Stimulated activated CD4-positive, alpha-beta T cell treated with anti-CD3 and anti-CD28 coated beads, Interleukin-1b, Interleukin-23, amount 100 ng/mL, for 1 hour (primary cell): Measurements from ENCODE around the gene TOP2B.

Source experiments
- DNase-seq, 2 donors: peaks; one replicate each; pipeline ENCODE4 v3.0.0-alpha.2; 2020; ENCODE audit warnings: low read depth in 2 of 2

The TOP2B gene

DNA sequence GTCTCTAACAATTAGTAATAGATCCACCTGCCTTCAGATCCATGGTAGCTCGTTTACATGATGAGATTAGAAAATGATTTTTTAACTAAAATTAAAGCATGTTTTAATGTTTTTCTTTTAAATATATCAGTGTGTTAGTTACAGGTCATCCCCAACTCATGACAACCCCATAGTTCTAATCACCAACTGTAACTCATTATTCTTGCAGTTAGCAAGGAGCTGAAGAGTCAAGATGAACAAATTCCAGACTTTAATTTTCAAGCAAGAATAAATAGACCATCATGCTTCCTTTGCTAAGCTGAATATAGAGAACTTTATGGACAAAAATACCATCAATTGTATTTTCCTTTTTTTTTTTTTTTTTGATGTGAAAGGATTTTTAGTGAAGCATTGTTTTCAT, 101.1 kb downstream of the TOP2B start:
- DNase-seq: no peak

DNA sequence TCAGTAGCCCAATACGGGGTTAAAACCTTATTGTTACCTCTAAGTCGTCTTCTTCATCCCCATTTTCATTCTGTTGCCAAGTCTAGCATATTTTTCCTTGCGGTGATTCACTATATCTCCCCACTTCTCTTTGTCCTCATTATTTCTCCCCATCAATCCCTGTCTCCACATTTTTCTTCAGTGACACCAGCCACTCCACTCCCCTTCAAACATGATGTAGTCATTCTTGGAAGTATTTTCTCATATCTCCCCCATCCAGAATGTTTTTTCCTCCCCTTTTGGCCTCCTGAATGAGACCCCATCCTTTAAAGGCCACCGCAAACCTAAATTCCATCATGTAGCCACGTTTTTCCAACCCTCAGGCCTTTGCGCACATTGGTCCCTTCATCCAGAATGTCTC, 105.9 kb downstream of the TOP2B start:
- no peak for DNase-seq

- no peak for DNase-seq
Observed at GRCh38 chr3:25558121-25558520, 106.6 kb downstream of the TOP2B start.

DNA sequence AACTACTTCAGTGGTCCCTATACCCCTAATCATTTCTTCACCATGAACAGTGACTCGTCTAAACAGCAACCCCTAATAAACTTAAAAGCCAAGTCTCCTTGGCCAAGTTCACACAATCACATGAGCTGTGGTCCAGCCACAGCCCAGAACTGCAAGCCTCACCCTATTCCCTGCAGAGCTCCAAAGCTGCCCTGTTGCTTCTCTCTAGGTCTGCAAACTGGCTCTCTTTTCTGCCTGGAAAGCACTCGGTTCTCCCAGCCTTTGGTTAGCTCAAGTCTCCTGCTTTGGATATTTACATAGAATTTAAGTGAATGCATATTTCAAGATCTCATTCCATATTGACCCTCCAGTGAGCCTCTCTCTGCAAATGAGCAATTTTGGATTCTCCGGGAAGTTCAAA, 107.0 kb downstream of the TOP2B start:
- DNase-seq: no peak

DNA sequence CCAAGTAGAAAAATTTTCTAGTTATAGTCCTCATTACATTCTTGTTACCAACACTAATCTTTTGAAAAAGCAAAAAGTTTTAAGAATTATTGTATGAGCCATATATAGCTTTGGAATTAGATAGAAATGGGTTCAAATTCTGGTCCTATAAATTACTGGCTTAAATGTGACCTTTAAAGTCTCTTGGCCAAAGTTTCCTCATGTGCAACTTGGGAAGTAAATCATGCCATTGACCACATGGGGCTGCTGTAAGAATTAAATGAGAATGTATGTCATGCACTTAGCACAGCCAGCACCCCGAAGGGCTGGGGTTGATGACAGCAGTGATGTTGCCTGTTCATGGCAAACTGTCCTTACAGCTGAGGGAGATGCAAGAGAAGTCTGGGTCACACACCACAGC, 108.3 kb downstream of the TOP2B start:
- no peak for DNase-seq

DNA sequence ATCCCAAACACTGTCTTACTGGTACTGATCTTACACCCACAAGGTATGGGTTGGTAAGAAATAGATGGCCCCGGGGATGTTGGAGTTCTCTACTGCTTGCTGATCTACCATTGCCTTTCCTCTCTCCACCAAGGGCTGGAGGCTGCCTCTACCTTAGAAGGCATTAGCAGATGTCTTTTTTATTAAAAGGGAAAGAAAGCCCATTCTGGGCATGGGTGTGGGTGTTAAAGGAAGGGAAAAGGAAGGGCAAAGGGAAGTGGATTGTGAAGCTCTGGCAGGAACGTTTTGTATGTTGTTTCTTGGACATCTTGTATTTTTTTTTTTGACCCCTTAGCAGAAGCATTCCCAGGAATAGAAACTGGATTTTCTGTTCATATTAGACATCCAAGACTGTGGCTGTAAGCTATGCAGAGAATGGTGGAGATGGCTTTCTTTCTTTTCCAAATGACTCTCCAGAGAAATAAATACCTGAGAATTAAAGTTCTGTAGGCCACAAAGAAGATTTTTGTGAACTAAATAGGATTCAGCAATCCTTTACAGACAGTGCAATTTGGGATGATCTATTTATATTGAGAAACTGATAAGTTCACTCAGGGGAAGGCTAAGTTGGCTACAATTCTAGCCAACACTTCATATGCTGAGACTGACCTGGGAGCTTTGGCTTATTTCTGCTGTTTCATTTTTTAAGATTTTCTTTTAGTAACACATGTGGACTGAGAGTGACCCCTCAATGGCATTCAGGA, 108.8 kb downstream of the TOP2B start:
- DNase-seq: no peak

DNA sequence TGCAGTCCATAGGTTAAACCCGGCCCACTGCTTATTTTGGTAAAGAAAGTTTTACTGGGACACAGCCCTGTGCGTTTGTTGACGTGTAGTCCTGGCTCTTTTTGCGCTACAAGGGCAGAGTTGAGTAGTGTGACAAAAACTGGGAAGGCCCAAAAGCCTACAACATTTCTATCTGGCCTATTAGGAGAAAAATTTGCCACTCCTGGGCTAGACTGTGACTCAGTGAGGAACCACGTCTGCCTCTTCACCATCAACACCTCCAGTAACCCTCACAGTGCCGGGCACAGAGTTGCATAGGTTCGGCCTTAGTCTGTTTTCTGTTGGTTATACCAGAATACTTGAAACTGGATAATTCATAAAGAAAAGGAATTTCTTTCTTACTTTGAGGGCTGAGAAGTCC, 110.3 kb downstream of the TOP2B start:
- DNase-seq: no peak

DNA sequence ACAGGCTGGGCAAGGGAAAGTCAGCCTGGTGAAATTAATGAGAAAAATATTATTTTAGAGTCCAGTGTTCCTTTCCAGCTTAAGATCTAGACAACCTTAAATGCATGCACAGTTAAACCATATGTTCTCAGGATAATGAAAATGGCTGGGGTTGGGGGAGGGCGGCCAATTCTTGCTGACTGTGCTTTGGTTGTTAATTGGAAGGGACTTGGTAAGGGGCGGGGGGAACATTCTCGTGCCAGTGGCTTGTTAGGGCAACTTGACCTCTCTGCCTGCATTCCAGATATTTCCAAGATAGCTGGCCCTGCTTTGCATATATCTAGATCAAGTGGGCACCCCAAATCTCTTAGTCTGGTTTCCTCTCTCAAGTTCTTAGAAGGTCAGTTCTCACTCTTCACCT, 112.5 kb downstream of the TOP2B start:
- DNase-seq: no peak

GRCh38 chr3:25548836-25549235, 115.9 kb downstream of the TOP2B start:
- DNase-seq: no peak

DNA sequence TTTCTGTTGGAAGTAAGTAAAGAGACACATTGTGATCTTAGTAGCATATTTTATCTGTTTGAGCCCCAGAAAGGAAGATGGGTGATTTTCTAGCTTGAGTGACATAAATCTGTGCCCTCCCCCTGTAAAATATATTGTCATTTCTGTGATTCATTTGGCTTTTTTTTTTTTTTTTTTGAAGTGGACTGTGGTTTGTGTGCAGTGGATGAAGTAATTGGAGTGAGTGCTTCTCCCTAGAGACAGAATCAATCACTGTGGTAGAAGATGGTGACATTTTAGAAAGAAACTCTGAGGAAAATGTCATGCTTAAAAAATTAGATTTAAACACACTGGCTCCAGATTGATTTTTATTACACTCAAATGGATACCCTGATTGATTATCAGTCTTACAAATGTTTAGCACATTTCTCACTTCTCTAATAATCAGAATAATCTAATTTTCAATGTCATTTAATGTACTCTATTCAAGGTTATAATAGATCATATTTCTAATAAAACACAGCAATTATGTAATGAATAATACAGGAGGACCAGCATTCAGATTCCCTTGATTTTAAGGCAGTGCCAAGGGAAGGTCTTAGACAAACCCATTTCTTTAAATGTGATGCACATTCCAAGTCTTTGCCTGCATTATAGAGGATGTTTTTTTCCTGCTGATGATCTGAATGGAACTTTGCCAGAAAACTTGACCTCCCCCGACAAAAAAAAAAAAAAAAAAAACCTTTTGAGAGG, 116.6 kb downstream of the TOP2B start:
- no peak for DNase-seq
